ENCODE results near the gene SSC4D.

DNA sequence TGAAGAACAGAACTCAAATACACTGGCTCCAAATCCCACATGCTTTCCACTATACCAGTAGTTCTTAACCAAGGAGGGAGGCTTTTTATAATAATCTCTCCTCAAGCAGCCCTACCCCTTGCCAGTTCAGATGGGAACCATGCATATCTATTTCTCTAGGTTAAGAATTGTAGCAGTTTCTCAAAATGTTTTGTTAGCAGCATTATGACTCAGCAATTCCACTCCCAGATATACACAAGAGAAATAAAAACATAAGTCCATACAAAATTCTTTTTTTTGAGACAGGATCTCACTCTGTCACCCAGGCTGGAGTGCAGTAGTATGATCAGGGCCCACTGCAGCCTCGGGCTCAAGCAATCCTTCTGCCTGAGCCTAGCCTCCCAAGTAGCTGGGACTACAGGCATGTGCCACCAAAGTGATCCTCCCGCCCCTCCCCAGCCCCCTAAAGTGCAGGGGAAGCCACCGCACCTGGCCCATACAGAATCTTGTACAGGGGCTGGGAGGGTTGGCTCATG lies 68.8 kb downstream of the SSC4D start:
- TF ChIP-seq FOXK2 (IDR thresholded peaks at IDR 0.05), result no peak
- TF ChIP-seq ELF4 (IDR thresholded peaks at IDR 0.05), result no peak
- TF ChIP-seq TARDBP (IDR thresholded peaks at IDR 0.05), result no peak
- no peak for TF ChIP-seq SUZ12 (IDR thresholded peaks at IDR 0.05)
- no peak for TF ChIP-seq HDGF (IDR thresholded peaks at IDR 0.05; ENCODE audit: borderline replicate concordance)

Measured in HEK293T (cell line).